Measurements from ENCODE around the gene FAM227B.
"Not testable (repeated sequence)": the region's sequence is repeated elsewhere in the genome, so short reads cannot be mapped to it uniquely, and the experiment has no call there.

FAM227B gene

DNA sequence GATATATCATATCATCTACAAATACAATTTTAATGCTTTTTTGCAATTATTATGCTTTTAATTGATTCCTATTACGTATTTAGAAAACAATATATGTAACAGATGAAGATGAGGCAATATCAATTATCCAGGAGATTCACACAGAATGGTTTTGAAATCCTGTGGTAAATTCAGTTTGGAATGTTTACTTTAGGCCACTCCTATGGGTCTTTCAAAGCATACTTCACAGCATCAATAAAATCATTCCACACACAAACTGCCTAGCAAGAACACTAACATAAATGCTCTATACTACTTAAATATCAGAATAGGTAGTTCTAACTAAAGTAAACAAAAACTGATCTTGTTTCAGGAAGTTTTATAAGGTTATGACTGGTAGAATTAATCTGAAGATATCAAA lies 90.5 kb downstream of the FAM227B start:
- no peak overlapping the region for H3K27ac ChIP-seq (ENCODE audit: low read depth, low read length, poor library complexity, severe bottlenecking)
- H3K9me2 ChIP-seq (ENCODE audit: low read depth, low read length): no peaks in the 10 kb centered on the region
- TF ChIP-seq, protein P1, sequence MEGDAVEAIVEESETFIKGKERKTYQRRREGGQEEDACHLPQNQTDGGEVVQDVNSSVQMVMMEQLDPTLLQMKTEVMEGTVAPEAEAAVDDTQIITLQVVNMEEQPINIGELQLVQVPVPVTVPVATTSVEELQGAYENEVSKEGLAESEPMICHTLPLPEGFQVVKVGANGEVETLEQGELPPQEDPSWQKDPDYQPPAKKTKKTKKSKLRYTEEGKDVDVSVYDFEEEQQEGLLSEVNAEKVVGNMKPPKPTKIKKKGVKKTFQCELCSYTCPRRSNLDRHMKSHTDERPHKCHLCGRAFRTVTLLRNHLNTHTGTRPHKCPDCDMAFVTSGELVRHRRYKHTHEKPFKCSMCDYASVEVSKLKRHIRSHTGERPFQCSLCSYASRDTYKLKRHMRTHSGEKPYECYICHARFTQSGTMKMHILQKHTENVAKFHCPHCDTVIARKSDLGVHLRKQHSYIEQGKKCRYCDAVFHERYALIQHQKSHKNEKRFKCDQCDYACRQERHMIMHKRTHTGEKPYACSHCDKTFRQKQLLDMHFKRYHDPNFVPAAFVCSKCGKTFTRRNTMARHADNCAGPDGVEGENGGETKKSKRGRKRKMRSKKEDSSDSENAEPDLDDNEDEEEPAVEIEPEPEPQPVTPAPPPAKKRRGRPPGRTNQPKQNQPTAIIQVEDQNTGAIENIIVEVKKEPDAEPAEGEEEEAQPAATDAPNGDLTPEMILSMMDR (IDR thresholded peaks at IDR 0.05; ENCODE audit: low read length): no peak
- no peak for TF ChIP-seq EZH2 (IDR thresholded peaks at IDR 0.05; ENCODE audit: borderline replicate concordance, low read length)
- no peaks in the 10 kb centered on the region for H4K20me1 ChIP-seq (ENCODE audit: insufficient read depth, low read length)
- no peaks in the 10 kb centered on the region for H3K79me2 ChIP-seq (ENCODE audit: insufficient read depth, low read length)
- no peaks in the 10 kb centered on the region for H3K9me3 ChIP-seq (ENCODE audit: low read length)
- no peaks in the 10 kb centered on the region for H3K4me1 ChIP-seq (ENCODE audit: insufficient read depth, low read length, severe bottlenecking)
- H3K27me3 ChIP-seq (ENCODE audit: insufficient read depth, low read length): no peaks in the 10 kb centered on the region
- no peak overlapping the region for H3K9ac ChIP-seq (ENCODE audit: low read length)
- H3K4me2 ChIP-seq (ENCODE audit: low read length): no peak overlapping the region
- H2AFZ ChIP-seq (ENCODE audit: low read length): no peak overlapping the region
- H3K4me3 ChIP-seq (ENCODE audit: low read depth, low read length, poor library complexity, severe bottlenecking): no peak overlapping the region
- H3F3A ChIP-seq (ENCODE audit: insufficient read depth, low read length): no peaks in the 10 kb centered on the region
- H3K36me3 ChIP-seq (ENCODE audit: insufficient read depth, low read length): no peaks in the 10 kb centered on the region

DNA sequence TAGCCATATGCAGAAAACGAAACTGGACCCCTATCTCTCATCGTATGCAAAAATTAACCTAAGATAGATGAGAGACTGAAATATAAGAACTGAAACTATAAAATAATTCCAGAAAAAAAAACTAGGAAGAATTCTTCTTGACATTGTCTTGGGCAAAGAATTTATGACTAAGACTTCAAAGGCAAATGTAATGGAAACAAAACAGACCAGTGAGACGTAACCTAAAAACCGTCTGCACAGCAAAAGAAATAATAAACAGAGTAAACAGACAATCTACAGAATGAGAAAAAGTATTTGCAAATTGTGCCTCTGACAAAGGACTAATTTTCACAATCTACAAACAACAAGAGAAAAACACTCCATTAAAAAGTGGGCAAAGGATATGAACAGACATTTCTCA lies 92.3 kb downstream of the FAM227B start:
- Histone ChIP-seq H3K4me3 (ENCODE audit: low read depth, low read length, poor library complexity, severe bottlenecking) (no peak overlapping the region), H3K4me2 (ENCODE audit: low read length) (no peak overlapping the region), H3K9me2 (ENCODE audit: low read depth, low read length) (no peaks in the 10 kb centered on the region), H3K4me1 (ENCODE audit: insufficient read depth, low read length, severe bottlenecking) (no peaks in the 10 kb centered on the region), H3K9ac (ENCODE audit: low read length) (no peak overlapping the region), H2AFZ (ENCODE audit: low read length) (no peak overlapping the region), H3K27me3 (ENCODE audit: insufficient read depth, low read length) (no peaks in the 10 kb centered on the region), H3K9me3 (ENCODE audit: low read length) (no peaks in the 10 kb centered on the region), H3F3A (ENCODE audit: insufficient read depth, low read length) (no peaks in the 10 kb centered on the region), H3K79me2 (ENCODE audit: insufficient read depth, low read length) (no peaks in the 10 kb centered on the region), H4K20me1 (ENCODE audit: insufficient read depth, low read length) (no peaks in the 10 kb centered on the region), H3K27ac (ENCODE audit: low read depth, low read length, poor library complexity, severe bottlenecking) (no peak overlapping the region), H3K36me3 (ENCODE audit: insufficient read depth, low read length) (no peaks in the 10 kb centered on the region)
- TF ChIP-seq, protein P1 (IDR thresholded peaks at IDR 0.05; ENCODE audit: low read length): no peak
- TF ChIP-seq EZH2 (IDR thresholded peaks at IDR 0.05; ENCODE audit: borderline replicate concordance, low read length): no peak

DNA sequence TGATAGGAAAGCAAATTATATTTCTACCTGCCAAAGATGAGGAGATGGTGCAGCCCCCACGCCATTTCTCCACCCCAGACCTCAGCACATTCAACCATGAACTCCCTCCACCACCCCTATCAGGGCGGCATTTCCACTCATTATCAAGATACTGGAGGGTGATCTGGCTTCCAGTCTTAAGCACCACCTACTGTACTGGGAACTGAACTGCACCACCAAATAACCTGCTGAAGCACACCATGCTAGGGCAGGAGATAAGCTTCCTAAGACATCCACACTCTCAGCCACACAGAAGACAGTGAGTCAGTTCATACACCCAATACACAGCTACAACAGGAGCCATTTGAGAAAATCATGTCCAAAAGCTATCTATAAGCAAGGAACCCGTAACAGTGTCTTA lies 98.8 kb downstream of the FAM227B start:
- Histone ChIP-seq H3K9ac (ENCODE audit: low read length) (no peak overlapping the region), H3F3A (ENCODE audit: insufficient read depth, low read length) (no peaks in the 10 kb centered on the region), H2AFZ (ENCODE audit: low read length) (no peak overlapping the region), H3K36me3 (ENCODE audit: insufficient read depth, low read length) (no peaks in the 10 kb centered on the region), H3K79me2 (ENCODE audit: insufficient read depth, low read length) (no peaks in the 10 kb centered on the region), H3K9me3 (ENCODE audit: low read length) (no peaks in the 10 kb centered on the region), H3K4me2 (ENCODE audit: low read length) (no peak overlapping the region), H4K20me1 (ENCODE audit: insufficient read depth, low read length) (no peaks in the 10 kb centered on the region), H3K27me3 (ENCODE audit: insufficient read depth, low read length) (no peaks in the 10 kb centered on the region), H3K4me1 (ENCODE audit: insufficient read depth, low read length, severe bottlenecking) (no peaks in the 10 kb centered on the region), H3K4me3 (ENCODE audit: low read depth, low read length, poor library complexity, severe bottlenecking) (no peak overlapping the region), H3K27ac (ENCODE audit: low read depth, low read length, poor library complexity, severe bottlenecking) (no peak overlapping the region), H3K9me2 (ENCODE audit: low read depth, low read length) (no peaks in the 10 kb centered on the region)
- no peak for TF ChIP-seq EZH2 (IDR thresholded peaks at IDR 0.05; ENCODE audit: borderline replicate concordance, low read length)
- TF ChIP-seq, protein P1 (IDR thresholded peaks at IDR 0.05; ENCODE audit: low read length): peak; percentile 34; the same call in 1 of the 2 replicates

DNA sequence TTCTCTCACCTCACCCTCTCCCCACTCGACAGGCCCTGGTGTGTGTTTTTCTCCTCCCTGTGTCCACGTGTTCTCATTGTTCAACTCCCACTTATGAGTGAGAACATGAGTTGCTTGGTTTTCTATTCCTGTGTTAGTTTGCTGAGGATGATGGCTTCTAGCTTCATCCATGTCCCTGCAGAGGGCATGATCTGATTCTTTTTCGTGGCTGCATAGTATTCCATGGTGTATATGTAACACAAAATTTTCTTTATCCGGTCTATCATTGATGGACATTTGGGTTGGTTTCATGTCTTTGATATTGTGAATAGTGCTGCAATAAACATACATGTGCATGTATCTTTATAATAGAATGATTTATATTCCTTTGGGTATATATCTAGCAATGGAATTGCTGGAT lies 107.9 kb downstream of the FAM227B start:
- H3K4me2 ChIP-seq (ENCODE audit: low read length); H3K9me2 ChIP-seq (ENCODE audit: low read depth, low read length); H3K36me3 ChIP-seq (ENCODE audit: insufficient read depth, low read length); H3K4me3 ChIP-seq (ENCODE audit: low read depth, low read length, poor library complexity, severe bottlenecking); H3K79me2 ChIP-seq (ENCODE audit: insufficient read depth, low read length); H4K20me1 ChIP-seq (ENCODE audit: insufficient read depth, low read length); H2AFZ ChIP-seq (ENCODE audit: low read length); H3K27ac ChIP-seq (ENCODE audit: low read depth, low read length, poor library complexity, severe bottlenecking); H3K9me3 ChIP-seq (ENCODE audit: low read length); H3K4me1 ChIP-seq (ENCODE audit: insufficient read depth, low read length, severe bottlenecking); H3F3A ChIP-seq (ENCODE audit: insufficient read depth, low read length); H3K9ac ChIP-seq (ENCODE audit: low read length); H3K27me3 ChIP-seq (ENCODE audit: insufficient read depth, low read length): not testable (repeated sequence)

All from OCI-LY1 (cell line).